Sigmoid colon (tissue), 4 donors: ENCODE data around the gene TEX36.

Experiments
- EP300 ChIP-seq, 4 donors: sonication (generic); formaldehyde crosslinking; IDR thresholded peaks; one replicate each; pipeline ENCODE4 v1.6.1; 2017; ENCODE audit warnings: antibody characterized with exemption in 4 of 4
- POLR2A ChIP-seq, 2 donors: fragments of 450-650 bp; IDR thresholded peaks; one replicate each; pipeline ENCODE4 v1.6.1; 2016; ENCODE audit warnings: antibody characterized with exemption in 2 of 2, mild to moderate bottlenecking in 2 of 2, moderate library complexity in 2 of 2
- TF ChIP-seq, protein P1 (sequence below), 4 experiments: fragments of 450-650 bp in 3 of 4; fragments of 200-600 bp in 1 of 4; IDR thresholded peaks; one replicate each; pipeline ENCODE4 v1.5.1; 2016 to 2019; ENCODE audit warnings: antibody characterized with exemption in 4 of 4, mild to moderate bottlenecking in 3 of 4, moderate library complexity in 2 of 4

DNA sequence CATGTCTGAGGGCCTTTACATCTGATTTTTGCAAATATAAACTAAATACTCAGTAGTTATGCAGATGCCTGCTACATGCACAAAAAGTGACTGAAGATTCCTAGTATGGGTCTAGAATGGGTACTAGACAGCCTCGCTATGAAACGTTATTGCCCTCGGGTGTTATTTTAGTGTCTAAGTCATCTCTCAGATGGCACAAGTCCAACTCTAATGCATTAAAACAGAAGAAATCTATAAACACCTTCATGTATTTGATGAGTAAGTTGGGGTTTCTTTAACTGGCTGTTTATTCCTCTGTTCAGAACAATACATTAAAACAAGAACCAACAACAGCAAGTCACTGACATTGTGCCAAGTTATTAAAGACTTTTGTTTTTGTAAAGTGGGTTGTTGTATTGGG is 41.6 kb downstream of the TEX36 start:
- TF ChIP-seq POLR2A (IDR thresholded peaks at IDR 0.05) = no peak
- TF ChIP-seq EP300 (IDR thresholded peaks at IDR 0.05) = no peak
- TF ChIP-seq, protein P1, sequence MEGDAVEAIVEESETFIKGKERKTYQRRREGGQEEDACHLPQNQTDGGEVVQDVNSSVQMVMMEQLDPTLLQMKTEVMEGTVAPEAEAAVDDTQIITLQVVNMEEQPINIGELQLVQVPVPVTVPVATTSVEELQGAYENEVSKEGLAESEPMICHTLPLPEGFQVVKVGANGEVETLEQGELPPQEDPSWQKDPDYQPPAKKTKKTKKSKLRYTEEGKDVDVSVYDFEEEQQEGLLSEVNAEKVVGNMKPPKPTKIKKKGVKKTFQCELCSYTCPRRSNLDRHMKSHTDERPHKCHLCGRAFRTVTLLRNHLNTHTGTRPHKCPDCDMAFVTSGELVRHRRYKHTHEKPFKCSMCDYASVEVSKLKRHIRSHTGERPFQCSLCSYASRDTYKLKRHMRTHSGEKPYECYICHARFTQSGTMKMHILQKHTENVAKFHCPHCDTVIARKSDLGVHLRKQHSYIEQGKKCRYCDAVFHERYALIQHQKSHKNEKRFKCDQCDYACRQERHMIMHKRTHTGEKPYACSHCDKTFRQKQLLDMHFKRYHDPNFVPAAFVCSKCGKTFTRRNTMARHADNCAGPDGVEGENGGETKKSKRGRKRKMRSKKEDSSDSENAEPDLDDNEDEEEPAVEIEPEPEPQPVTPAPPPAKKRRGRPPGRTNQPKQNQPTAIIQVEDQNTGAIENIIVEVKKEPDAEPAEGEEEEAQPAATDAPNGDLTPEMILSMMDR (IDR thresholded peaks at IDR 0.05) = no peak
